HepG2 (cell line): Measurements from ENCODE around the gene FAM3A. TPM values are rescaled to one million over a fixed set of nuclear protein-coding genes. Genes with fewer than 3 reads are reported as not detected.

Experiments
- ATAC-seq: fragments of 200-7000 bp; cut with Tn5 transposase; 3 replicates; pipeline ENCODE4 v1.9.1; 2020; ENCODE audit warnings: mild to moderate bottlenecking, moderate library complexity
- BruUV-seq: library from RNA; stranded (reverse); fragments of 400-500 nt; replicated peaks from 2 replicates; lab custom pipeline; 2021; lab: Mats Ljungman, UMichigan
- CTCF ChIA-PET: fragments of 300-600 bp; formaldehyde crosslinking; extraction: SDS; loops from one replicate; lab custom pipeline; 2021; ENCODE audit warnings: low total read pairs, inconsistent platforms, low intra/inter-chr PET ratio; lab: Yijun Ruan, JAX
- POLR2A ChIA-PET: fragments of 350-600 bp; sonication (Branson Sonifier 250); formaldehyde crosslinking; loops from one replicate; lab custom pipeline; 2020; ENCODE audit warnings: antibody characterized with exemption, inconsistent platforms; lab: Yijun Ruan, JAX
- DNase-seq: peaks from one replicate; pipeline ENCODE4 v3.0.0-alpha.2; 2015; ENCODE audit warnings: low spot score
- FAIRE-seq: peaks from 3 replicates; lab custom pipeline; 2011; peaks lifted over from hg19 to GRCh38; lab: Jason Lieb, UNC
- H2AFZ ChIP-seq: one replicate; pipeline ENCODE4 v1.6.1; 2011; ENCODE audit warnings: low read length, inconsistent platforms
- H3K27ac ChIP-seq: fragments of 300-600 bp; 3 replicates; pipeline ENCODE4 v1.8.0; 2011; ENCODE audit warnings: mixed run types, mild to moderate bottlenecking, mixed read lengths, low read length, inconsistent platforms; ENCODE audit not compliant: insufficient read depth; ENCODE audit errors: extremely low read length
- H3K27me3 ChIP-seq, 2 experiments: fragments of 200-600 bp in 1 of 2; 2 replicates in 1 of 2; 3 replicates in 1 of 2; pipeline versions ENCODE4 v1.6.0 to v1.8.0; 2011; ENCODE audit warnings: low read length in 2 of 2, mild to moderate bottlenecking in 2 of 2, moderate library complexity in 2 of 2, inconsistent platforms in 1 of 2; ENCODE audit not compliant: insufficient read depth in 2 of 2, control insufficient read depth in 1 of 2
- H3K36me3 ChIP-seq, 2 experiments: fragments of 200-600 bp in 1 of 2; replicated peaks in 1 of 2; 2 replicates in 1 of 2; 3 replicates in 1 of 2; pipeline versions ENCODE4 v1.5.1 to v1.8.0; 2011; ENCODE audit warnings: low read length in 2 of 2, inconsistent platforms in 1 of 2; ENCODE audit not compliant: insufficient read depth in 2 of 2, control insufficient read depth in 1 of 2
- H3K4me1 ChIP-seq: 2 replicates; pipeline ENCODE4 v1.5.1; 2012; ENCODE audit warnings: low read length, inconsistent platforms; ENCODE audit not compliant: insufficient read depth
- H3K4me2 ChIP-seq: 2 replicates; pipeline ENCODE4 v1.6.0; 2011; ENCODE audit warnings: low read depth, low read length, inconsistent platforms
- H3K4me3 ChIP-seq, 3 experiments: fragments of 200-600 bp in 1 of 3; sonication (generic), shearing (Covaris generic) in 1 of 3; replicated peaks in 1 of 3; 2 replicates each; pipeline ENCODE4 v1.5.1; 2011 to 2016; ENCODE audit warnings: low read length in 3 of 3, inconsistent platforms in 2 of 3, low read depth in 2 of 3, mild to moderate bottlenecking in 2 of 3, control low read depth in 1 of 3, mixed read lengths in 1 of 3; ENCODE audit not compliant: insufficient read depth in 1 of 3
- H3K79me2 ChIP-seq: one replicate; pipeline ENCODE4 v1.6.1; 2011; ENCODE audit warnings: low read length, inconsistent platforms; ENCODE audit not compliant: insufficient read depth
- H3K9ac ChIP-seq: 2 replicates; pipeline ENCODE4 v1.6.0; 2011; ENCODE audit warnings: mild to moderate bottlenecking, low read depth, low read length, inconsistent platforms; ENCODE audit not compliant: insufficient read depth
- H3K9me3 ChIP-seq: 2 replicates; pipeline ENCODE4 v1.5.1; 2012; ENCODE audit warnings: mild to moderate bottlenecking, low read length
- H4K20me1 ChIP-seq: 2 replicates; pipeline ENCODE4 v1.6.0; 2011; ENCODE audit warnings: inconsistent platforms, mild to moderate bottlenecking, low read length, moderate library complexity; ENCODE audit not compliant: insufficient read depth
- E2F2 ChIP-seq: sonication (generic); formaldehyde crosslinking; IDR thresholded peaks from 2 replicates; pipeline ENCODE4 v1.4.0; 2020; ENCODE audit warnings: missing genetic modification reagents, borderline replicate concordance
- ZBTB10 ChIP-seq: sonication (generic); formaldehyde crosslinking; IDR thresholded peaks from 2 replicates; pipeline ENCODE4 v1.4.0; 2020; ENCODE audit warnings: missing genetic modification reagents, borderline replicate concordance
- ZNF296 ChIP-seq: sonication (generic); formaldehyde crosslinking; conservative IDR thresholded peaks from 2 replicates; pipeline ENCODE4 v1.5.0; 2020; ENCODE audit warnings: mild to moderate bottlenecking, missing genetic modification reagents
- ZNF564 ChIP-seq: sonication (generic); formaldehyde crosslinking; IDR thresholded peaks from 2 replicates; pipeline ENCODE4 v1.8.1; 2023; ENCODE audit warnings: mild to moderate bottlenecking, missing genetic modification reagents
- WGBS: methylation state at CpG from one replicate; pipeline ENCODE4 v1.1.6; 2017; ENCODE audit warnings: low lambda C conversion rate; 5-methylcytosine and 5-hydroxymethylcytosine counted together
- in situ Hi-C: cut with HindIII; loops from 2 replicates; pipeline ENCODE4 v1.10.0; 2017; ENCODE audit warnings: low pct_unique_long_range_greater_than_20kb; ENCODE audit not compliant: extremely low pct_ligation_motif_present
- intact Hi-C: fragments of 100-400 bp; cut with micrococcal nuclease; formaldehyde crosslinking; loops from one replicate; pipeline ENCODE4 v1.10.0; 2022; ENCODE audit not compliant: unreplicated experiment
- polyA plus RNA-seq, 8 experiments: library from polyadenylated mRNA; depleted of rRNA in 3 of 8; stranded (reverse) in 7 of 8; unstranded in 1 of 8; fragments of >200 nt; fragmentation: Illumina TruSeq in 4 of 8; extraction: Trizol in 4 of 8; gene quantifications; 2 replicates each; pipeline versions ENCODE4 v1.2.1 to v1.2.3, GENCODE V29; 2011 to 2016; ENCODE audit warnings: low read depth in 4 of 8, missing spikeins in 1 of 8, mixed read lengths in 1 of 8; ENCODE audit not compliant: insufficient read depth in 1 of 8
- total RNA-seq, 5 experiments: library from RNA; depleted of rRNA; stranded (reverse); fragments of >200 nt; fragmentation: Illumina TruSeq; extraction: Trizol; gene quantifications; 2 replicates each; pipeline ENCODE4 v1.2.3, GENCODE V29; 2016; ENCODE audit warnings: low read depth in 1 of 5

FAM3A gene
- total and polyA plus RNA-seq, 2 of the 13 experiments (the other 11 are each of a cell fraction or from before 2014, with no cell fraction given) = 11.2 to 22.7 TPM

- TF ChIP-seq ZBTB10 (CRISPR knock-in tag) (no peak), ZNF296 (CRISPR knock-in tag) (no peak)
Measured at GRCh38 chrX:154470914-154471568, 45.0 kb downstream of the FAM3A start (continued).

GRCh38 chrX:154470434-154470833 is 45.6 kb downstream of the FAM3A start:
- no TSS peak for BruUV-seq
- H3K27ac ChIP-seq = no peak overlapping the region
- TF ChIP-seq ZNF564 (no peak), E2F2 (CRISPR knock-in tag) (no peak)
- TF ChIP-seq, all 625 proteins: peak for 0
- no peak for ATAC-seq
- Histone ChIP-seq H3K9me3 (no peaks in the 10 kb centered on the region), H4K20me1 (no peaks in the 10 kb centered on the region), H3K4me2 (no peak overlapping the region), H3K79me2 (no peaks in the 10 kb centered on the region), H3K4me1 (peaks cover 12% of the 10 kb centered on the region; the same call in 1 of the 2 replicates), H3K4me3 (no peak overlapping the region), H3K27me3 (no peaks in the 10 kb centered on the region), H3K9ac (no peak overlapping the region), H2AFZ (no peak overlapping the region), H3K36me3 (peaks cover 5 to 6% of the 10 kb centered on the region in 2 experiments; a peak in 1 of 5 replicates)
- no peak for FAIRE-seq
- no peak for DNase-seq
- intact Hi-C loops = no loop called here
- WGBS = no CpG with 5 or more reads among the region's 14 CpGs
- CTCF ChIA-PET = no interaction called here
- POLR2A ChIA-PET = no interaction called here
- in situ Hi-C loops = no loop called here
